HG03159 (cell line): ENCODE data around the gene EFCAB6.

ENCODE experiments used
- ATAC-seq: cut with Tn5 transposase; IDR thresholded peaks from one replicate; pipeline ENCODE4 v1.9.1; 2021; ENCODE audit warnings: mild to moderate bottlenecking, moderate library complexity; ENCODE audit not compliant: unreplicated experiment

The EFCAB6 gene

DNA sequence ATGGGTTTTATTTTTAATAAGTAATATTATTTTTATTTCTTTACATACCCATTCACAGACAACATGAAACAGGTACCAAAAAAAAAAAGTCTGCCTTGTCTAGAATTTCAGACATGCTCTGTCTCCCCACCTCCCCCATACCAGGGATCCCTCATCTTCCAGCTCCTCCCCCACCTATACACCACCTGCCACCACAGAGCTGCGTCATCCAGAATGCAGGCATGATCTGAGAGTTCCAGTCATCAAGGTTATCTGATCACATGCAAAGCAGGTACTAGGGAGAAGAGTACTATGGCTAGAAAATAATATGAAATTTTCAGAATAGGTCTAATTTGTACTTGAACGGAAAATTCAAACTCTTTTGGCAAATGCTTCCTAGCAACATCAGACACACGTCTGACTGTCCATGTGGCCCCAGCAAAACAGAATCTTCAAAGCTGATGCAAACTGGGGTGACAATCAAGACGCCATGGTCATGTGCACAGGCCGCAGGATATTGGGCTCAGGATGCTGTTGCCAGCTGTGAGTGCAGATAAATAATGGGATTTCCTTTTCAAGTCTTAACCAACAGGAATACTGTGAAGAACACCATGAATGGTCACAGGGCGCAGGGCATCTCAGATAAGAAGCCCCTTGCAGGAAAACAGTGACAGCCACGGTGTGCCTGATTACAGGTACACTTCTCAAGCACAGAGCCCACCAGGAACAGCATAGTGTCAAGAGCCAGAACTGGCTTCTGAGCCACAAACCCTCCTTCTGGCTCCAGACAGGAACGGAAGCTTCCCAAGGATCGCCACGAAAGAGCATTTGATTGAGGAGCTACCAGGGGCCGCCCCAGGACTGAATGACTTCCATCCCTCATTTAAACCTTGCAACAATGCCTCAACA, 169.5 kb downstream of the EFCAB6 start:
- no peak for ATAC-seq

DNA sequence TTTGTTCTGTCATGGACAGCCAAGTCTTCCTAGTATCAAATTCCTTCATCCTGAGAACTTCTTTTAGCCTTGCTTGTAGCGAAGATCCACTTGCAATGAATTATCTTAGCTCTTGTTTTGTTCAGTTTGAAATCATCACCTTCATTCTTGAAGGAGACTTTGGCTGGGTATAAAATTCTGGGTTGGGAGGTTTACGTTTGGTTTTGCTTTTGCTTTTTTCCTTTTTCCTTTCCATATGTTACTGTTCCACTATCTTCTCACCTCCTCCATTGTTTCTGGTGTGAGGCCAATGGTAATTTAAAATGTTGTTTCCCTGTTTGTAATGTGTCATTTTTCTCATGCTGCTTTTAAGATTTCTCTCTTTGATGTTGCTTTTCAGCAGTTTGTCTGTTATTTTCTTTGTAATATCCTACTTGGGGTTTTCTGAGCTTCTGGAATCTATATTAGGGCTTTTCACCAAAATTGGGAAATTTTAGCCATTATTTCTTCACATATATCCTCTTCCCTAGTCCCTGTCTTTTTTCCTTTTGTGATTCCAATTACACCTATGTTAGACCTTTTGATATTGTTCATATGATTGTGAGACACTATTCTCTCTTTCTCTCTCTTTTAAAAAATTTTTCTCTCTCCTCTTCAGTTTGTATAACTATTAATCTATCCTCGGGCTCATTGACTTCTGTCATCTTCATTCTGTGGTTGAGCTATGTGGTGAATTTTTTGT, 172.7 kb downstream of the EFCAB6 start:
- ATAC-seq, result no peak

DNA sequence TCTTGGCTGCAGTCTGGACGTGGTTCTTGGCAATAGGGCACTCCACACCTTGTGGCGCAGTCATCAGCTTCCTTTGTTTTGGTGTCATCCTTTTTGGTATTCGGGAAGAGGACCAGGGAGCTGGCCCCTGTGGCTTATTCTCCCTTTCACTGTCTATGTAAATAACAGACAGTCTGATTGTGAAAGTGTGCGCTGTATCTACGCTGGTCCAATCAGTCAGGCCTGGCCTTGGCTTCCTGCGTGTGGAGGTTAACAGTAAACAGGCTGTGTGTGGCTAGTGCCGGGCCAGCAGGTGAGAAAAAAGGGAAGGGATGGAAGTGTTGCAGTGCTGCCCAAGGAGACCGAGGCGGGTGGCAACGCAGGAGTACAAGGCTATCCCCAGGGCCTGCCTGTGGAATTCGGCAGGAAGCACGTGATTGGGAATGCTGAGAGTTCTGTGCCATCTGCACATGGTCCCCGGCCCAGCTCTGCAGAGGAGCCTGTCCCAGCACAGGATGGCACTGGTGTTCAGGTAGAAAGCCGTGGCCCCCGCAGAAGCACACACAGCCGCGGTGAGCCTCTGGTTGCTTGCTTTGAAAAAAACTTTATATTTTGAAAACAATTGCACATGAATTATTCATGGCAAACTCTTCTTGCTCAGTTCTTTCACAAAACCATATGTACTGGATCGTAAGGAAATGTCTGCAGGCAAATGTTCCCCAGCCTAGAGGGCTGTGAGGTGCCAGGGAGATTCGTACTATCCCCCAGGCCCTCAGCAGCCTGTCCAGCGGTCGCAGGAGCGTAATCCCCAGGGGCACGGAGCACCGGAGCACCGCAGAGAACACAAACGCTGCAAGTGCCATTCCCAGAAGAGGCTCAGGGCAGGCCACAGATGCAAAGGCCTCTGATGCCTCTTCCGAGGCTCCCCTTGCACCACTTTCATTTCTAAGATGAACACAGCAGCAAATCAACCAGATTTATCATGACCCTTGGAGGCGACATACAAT, 174.5 kb downstream of the EFCAB6 start:
- ATAC-seq, result no peak

DNA sequence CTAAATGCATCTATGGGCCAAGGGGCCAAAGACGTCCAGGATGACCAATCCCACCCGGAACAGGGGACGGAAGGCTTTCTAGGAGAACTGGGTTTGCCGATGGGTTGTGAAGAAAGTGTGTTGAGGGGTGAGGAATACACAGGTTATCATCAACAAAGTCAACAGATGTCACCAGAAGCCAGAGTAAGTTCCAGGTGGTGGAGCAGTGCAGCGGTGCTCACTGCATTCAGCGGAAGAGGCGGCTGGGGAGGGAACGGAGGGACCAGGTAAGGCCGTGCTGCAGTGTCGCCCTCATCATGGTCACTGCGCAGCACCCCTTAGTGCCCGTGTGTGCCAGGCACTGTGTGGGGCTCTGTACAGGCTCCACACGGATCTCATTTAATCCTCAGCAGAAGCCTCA, 176.0 kb downstream of the EFCAB6 start:
- ATAC-seq, result no peak

DNA sequence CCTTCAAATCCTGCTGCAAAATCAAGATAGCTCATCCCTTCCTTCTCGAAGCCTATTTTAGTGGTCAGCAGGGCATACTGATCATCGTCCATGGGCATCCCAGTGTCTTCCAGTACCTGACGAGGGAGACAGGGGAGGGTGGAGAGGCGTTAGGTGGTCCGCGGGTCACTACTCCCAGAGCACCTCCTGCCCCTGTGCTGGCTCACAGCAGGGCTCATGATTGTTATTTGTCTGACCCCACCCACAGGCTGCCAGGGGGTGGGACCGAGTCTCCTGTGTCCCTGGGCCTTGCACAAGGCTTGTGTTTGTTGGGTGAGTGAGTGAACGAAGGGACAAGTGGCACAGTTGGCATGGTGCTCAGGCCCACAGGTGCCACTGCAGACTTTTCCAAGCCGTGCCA, 177.0 kb downstream of the EFCAB6 start:
- ATAC-seq, result no peak

DNA sequence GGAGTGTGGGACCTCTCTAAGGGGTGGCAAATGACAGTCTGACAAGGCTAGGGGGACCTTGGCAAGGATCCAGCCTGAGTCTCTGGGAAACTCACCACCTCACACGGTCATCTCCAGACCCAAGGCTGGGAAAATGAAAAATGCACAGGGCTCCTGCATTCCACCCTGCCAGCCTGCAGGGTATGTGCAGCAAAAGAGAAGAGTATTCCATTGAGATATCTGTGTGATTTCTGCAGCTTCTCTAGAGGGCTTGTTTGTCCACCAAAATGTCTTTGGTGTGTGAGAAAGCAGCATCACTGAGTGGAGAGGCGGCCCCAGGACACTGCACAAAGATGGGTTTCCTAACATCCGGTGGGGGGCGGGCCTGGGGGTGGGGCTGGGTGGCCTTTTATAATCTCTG, 177.8 kb downstream of the EFCAB6 start:
- no peak for ATAC-seq

DNA sequence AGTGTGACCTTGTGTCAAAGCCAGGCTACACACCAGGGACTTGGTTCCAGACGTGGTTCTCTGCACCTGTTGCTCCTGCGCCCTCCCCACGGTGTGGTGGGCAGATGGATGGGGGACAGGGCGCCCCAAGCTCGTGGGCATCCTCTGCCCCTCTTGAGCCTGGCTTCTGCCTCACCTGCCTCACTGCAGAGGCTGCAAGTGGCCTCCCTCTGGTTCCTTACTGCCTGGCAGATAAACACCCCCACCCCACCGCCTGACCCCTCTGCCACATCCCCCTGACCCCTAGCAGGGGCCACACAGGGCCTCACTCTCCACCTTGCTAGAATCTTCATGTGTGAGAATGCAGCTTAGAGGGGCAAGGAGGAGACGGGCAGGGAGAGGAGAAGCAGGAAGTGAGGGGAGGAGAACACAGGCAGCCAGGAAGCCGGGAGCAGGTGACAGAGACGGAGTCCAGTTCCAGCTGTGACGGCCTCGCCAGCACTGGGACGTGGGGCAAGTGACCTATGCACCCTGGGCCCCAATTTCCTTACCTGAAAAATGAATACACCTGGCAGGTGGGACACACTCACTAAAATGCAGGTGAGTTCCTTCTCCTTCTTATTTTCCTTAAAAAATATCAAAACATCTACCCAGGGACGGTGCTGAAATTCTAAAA, 178.3 kb downstream of the EFCAB6 start:
- ATAC-seq, result no peak

DNA sequence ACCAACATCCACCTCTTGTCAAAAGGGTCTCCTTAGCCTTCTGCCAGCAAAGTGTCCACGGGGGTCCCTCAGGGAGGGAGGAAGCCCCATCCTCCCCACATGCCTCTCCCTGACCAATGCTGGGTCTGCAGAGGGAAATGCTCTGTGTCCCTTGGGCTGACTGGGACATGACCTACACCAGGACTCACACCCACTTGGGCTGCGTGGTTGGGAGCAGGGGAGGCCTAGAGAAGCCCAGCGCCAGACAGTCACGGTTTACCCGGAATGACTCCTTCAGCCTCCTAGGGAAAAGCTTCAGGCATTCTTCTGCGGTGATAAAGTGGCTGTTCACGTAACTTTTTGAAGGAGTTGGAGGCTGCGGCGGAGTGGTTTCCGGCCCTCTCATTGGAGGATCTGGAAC, 180.3 kb downstream of the EFCAB6 start:
- no peak for ATAC-seq

DNA sequence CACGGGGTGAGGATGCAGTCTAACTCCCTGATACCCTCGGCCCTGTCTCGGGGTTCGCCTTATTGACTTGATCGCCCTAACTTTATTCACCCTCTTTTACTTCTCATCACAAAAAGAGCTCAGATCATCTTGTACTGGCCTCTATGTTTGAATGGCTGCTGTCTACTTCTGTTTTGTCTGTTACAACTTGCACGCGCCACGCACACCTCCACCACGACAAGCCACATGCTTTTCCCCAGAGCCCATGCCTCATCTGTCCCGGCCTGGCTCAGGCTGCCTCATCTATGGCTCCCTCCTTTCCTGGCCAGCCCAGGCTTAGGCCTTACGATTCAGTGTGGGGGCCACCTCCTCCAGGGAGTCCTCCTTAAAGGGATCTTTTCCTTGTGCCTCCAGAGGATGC, 180.9 kb downstream of the EFCAB6 start:
- ATAC-seq, result no peak

DNA sequence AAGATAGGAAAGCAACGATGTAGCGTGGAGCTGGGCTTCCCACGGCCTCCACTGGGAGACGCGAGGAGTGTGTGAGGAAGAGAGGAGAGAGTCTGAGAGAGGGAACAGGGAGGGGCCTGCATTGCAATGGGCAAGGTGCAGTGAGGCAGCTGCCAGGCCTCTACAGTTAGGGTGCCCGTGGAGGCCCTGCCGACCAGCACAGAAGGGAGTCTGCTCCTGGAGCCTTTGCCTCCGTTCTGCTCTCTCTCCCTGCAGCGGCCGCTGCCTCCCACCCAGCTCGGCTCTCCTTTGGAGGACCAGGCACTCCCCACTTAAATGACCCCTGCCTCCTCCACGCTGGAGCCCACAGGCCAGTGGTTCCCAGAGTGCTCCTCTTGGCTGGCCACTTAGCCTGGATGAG, 181.7 kb downstream of the EFCAB6 start:
- ATAC-seq, result no peak

DNA sequence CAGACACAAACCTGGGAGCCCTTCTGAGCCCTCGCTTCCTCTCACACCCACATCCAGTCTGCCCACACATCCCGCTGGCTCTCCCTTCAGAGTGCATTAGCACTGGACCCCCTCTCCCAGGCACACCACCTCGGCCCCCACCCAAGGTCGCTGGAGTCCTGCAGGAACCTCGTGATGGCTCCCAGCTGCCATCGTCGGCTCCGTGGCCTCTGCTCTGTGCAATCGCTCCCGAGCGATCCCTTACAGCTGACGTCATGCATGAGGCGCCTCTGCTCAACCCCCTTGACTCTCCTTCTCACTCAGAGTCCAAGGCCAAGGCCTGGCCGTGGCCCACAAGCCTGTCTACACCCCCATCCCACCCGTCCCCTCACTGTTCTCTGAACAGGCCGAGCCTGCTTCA, 183.9 kb downstream of the EFCAB6 start:
- no peak for ATAC-seq

DNA sequence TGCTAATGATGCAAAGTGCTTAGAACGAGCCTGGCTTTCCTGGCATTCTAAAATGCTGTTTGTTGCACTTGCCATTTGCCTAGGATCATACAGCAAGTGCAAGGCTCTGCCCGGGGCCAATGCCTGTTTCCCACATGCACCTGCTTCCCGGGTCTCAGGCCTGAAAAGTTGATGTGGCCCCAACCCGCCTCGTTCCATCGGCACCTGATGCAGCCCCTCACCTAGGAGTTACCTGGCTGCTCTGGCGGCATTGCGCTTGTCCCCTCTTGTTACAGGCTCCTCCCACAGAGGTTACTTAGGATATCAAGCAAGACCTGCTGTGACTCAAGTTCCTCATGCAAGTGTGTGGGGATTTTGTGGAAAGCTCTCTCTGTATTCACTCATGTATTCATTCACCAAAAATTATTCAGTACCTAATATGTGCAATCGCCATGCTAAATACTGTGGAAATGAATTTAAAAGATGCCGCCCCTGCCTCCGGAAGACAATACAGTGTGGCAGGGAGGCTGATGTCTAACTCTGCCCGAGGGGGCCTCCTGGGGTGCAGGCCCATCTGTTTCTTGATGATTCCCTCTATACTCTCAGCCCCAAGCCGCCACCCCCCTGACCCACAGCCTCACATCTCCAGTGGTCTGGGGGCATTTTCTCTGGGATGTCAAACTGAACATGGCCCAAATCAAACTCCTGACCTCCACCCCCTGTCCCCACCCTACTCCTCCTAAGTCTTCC, 184.5 kb downstream of the EFCAB6 start:
- ATAC-seq, result no peak

DNA sequence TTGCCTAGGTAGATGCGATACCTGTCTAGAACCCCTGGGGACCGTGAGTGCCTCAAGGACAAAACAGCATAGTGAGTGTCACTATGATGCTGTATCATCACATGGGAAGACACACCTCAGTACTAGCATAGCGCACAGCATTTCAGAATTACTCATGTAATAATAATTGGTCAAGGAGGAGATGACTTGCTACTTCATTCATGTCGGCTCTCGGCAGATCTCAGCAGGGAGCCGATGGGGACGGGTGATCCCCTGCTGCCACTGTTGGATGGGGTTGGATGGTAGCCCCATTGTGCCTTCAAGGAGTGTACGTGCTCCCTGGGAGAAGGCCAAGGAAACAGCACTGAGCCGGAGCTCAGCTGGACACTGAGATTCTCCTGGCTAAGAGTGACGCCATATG, 186.9 kb downstream of the EFCAB6 start:
- ATAC-seq, result no peak

DNA sequence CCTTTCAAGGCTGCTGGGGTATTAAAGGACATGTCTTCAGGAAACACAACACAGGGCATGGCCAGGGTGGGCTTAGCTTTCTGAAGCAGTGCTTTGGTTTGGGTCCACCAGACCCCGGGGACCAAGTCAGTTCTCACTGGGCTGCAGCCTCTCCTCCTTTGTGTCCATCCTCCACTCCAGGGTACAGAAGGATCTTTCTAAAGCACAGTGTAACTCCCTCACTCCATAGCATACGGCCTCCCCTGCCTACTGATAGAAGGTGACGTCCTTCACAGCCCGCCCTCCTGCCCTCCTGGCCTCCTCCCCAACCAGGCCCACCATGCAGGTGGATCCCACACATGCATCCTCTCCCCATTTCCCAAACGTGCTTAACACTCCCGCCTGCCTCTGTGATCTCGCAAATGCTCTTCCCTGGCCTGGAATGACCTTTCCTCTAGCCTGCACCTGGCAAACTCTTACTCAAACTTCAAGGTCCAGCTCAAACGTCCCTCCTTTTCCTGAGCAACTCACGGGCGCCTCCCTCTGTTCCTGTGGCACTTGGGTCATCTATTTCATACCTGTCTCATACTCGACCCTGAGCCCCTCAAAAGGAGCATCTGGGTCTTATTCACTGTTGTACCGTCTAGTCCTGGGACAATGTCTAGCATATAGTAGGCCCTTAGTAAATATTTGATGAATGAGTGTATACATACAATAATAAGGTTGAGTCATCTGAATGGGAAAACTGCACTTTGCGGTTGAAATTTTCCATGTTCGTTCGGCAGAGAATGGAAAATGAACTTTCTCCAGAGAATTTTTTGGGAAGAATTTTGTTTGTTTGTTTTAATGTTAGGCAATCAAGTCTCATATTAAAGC, 187.7 kb downstream of the EFCAB6 start:
- no peak for ATAC-seq

DNA sequence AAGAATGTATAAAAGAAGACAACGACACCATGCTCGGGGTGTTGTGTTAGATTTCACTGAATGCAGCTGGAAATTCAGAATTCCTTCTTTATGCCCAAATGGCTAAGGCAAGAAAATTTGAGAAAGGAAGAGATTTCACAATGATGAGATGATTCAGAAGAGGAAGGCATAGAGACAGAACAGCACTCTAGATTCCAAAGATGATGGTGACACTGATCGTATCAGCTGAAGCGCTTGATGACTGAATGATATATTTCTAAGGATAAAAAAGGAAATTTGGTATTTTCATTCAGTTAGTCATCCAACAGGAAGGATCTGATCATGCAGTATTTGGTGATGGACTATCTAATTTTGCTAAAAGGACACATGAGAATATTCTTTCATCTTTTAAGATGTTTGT, 189.2 kb downstream of the EFCAB6 start:
- no peak for ATAC-seq

DNA sequence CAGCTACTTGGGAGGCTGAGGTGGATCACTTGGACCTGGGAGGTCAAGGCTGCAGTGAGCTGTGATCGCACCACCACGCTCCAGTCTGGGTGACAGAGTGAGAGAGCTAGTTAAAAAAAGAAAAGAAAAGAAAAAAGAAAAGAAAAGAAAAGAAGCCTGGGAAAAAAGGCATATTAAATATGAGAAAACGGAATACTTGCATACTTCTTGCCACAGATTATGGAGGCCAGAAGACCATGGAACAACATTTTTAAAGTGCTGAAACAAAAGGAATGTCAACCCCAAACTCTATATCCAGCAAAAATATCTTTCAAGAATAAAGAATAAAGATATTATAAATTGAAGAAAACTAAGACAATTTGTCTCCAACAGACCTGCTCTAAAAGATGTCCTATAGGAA, 191.9 kb downstream of the EFCAB6 start:
- no peak for ATAC-seq

DNA sequence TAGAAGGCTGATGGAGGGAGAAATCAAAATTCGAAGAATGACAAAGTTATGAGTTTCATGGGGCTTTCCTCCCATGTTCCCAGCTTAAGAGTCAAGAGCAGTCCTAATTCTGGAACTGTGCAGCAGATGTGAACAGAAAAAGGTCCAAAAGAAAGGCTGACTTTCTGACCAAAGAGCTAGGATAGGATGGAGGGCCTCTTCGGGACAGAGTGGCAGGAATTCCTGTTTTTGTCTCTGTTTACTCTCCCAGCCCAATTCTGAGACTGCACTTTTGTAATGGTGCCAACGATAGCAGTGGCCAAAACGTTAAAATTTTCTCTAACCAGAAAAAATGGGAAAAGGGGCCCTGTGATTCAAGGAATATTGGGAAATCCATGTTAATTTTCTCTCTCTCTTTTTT, 193.6 kb downstream of the EFCAB6 start:
- no peak for ATAC-seq

DNA sequence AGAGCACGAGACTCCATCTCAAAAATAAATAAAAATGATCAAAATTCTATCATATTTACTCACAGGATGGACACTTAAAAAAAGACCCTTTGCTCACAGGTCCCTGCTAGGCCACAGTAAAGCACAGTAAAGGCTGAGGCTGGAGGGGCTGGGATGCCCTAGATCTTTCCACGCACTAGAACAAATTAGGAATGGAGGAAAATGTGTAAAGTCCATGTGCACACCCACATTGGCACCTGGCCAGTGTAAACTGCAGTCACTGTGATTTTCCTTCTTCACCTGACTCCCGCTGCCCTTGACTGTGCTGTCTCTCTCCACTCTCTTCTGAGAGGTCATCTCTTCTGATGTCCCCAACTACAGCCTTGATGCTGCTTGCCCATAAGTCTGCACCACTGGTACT, 195.5 kb downstream of the EFCAB6 start:
- ATAC-seq, result no peak

DNA sequence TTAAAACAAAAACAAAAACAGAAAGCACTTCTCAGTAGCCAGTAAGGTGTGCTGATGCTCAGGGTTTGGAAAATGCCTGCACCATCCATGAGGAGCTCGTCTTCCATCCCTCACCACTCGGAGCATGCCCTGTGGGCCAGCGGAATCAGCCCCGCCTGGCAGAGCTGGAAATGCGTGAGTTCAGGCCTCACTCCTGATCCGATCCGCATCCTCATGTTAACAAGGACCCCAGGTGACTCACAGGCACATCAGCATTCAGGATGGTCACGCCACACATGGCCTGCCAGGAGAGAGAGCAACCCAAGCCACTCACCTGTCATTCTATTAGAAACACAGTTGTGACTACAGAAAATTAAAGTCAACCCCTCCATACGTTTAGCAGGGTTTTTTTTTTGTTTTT, 211.8 kb downstream of the EFCAB6 start:
- no peak for ATAC-seq
